ENCODE results near the gene IL4R. TPM values are rescaled to one million over a fixed set of nuclear protein-coding genes. Genes with fewer than 3 reads are reported as not detected.

Gene IL4R
- total RNA-seq, 1 donor from 2014 or later = 6.8 TPM

DNA sequence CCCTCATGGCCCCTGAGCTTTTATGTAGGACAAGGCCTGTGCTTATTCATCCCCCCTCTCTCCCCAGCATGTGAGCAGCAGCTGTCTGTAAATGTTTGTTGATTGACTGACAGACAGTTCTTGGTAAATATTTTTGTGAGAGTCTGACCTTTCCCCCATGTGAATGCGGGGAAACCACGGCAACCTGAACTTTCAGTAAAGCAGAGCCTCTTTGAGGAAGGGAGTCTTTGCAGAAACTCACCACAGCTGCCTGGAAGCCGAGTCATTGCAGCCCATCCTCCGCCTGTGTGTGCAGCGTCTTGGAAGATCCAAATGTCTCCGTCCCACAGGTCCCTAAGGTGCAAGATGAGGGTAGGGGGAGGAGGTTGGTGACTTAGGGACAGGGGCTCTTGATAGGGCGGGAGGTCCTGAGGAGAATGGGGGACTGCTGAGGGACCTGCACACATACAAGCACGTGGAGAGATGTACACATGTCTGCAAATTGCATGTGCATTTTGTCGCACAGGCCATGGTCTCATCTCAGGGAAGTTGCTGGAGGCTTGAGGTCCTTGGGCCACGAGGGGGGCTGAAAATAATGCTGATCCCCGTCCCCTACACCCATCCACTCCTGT, 65.2 kb downstream of the IL4R start:
- Mint-ChIP-seq H3K27me3 (ENCODE audit: low read depth) (peaks cover 8% of the 10 kb centered on the region), H3K4me1 (no peaks in the 10 kb centered on the region), H3K27ac (no peak overlapping the region), H3K9me3 (peaks cover under 1% of the 10 kb centered on the region), H3K36me3 (no peaks in the 10 kb centered on the region), H3K4me3 (no peak overlapping the region)
- DNase-seq (ENCODE audit: low spot score in 2 of 2, unreplicated experiment in 2 of 2) = no peak
- TF ChIP-seq, protein P1, sequence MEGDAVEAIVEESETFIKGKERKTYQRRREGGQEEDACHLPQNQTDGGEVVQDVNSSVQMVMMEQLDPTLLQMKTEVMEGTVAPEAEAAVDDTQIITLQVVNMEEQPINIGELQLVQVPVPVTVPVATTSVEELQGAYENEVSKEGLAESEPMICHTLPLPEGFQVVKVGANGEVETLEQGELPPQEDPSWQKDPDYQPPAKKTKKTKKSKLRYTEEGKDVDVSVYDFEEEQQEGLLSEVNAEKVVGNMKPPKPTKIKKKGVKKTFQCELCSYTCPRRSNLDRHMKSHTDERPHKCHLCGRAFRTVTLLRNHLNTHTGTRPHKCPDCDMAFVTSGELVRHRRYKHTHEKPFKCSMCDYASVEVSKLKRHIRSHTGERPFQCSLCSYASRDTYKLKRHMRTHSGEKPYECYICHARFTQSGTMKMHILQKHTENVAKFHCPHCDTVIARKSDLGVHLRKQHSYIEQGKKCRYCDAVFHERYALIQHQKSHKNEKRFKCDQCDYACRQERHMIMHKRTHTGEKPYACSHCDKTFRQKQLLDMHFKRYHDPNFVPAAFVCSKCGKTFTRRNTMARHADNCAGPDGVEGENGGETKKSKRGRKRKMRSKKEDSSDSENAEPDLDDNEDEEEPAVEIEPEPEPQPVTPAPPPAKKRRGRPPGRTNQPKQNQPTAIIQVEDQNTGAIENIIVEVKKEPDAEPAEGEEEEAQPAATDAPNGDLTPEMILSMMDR (IDR thresholded peaks at IDR 0.05; ENCODE audit: unreplicated experiment) = no peak

DNA sequence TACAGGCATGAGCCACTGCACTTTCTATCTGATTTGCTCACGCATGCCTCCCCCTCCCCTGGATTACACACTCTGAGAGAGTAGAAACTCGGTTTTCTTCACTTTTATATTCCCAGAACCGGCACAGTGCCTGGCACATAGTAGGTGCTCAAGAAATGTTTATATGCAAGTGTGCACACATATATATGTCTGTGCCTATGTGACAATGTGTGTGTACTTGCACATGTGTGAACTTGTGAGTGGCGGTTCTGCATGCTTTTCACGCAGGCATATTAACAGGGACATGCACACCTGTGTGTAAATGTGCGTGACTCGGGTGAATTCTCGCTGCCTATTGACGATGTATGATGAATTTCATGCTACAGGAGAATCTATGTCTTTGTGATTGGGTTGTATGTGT, 66.1 kb downstream of the IL4R start:
- Mint-ChIP-seq H3K27ac (no peak overlapping the region), H3K9me3 (peaks cover 10% of the 10 kb centered on the region), H3K36me3 (no peaks in the 10 kb centered on the region), H3K4me1 (no peaks in the 10 kb centered on the region), H3K27me3 (ENCODE audit: low read depth) (peaks cover 14% of the 10 kb centered on the region), H3K4me3 (no peak overlapping the region)
- TF ChIP-seq, protein P1 (IDR thresholded peaks at IDR 0.05; ENCODE audit: unreplicated experiment) = no peak
- DNase-seq (ENCODE audit: low spot score in 2 of 2, unreplicated experiment in 2 of 2) = no peak

DNA sequence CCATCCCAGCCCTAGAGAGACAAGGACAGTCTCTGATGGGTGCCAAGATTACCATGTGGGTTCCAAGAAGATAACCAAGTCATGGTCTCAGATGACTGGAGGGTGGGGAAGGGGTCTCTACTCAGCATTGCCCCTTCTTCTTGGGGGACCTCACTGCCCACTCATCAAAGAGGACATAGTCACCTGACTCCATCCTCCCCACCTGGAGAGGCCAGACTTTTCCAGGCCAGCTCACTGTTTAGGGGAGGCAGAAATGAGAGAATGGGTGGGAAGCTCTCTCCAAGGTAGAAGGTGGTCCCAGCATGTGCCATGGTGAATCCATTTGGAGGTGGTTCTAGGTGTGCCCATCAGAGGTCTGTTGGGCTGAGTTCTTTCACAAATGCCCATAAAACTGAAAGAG, 67.5 kb downstream of the IL4R start:
- TF ChIP-seq, protein P1 (IDR thresholded peaks at IDR 0.05; ENCODE audit: unreplicated experiment) = no peak
- no peak for DNase-seq (ENCODE audit: low spot score in 2 of 2, unreplicated experiment in 2 of 2)
- H3K9me3 Mint-ChIP-seq = peaks cover 12% of the 10 kb centered on the region
- H3K4me1 Mint-ChIP-seq = no peaks in the 10 kb centered on the region
- no peaks in the 10 kb centered on the region for H3K36me3 Mint-ChIP-seq
- H3K4me3 Mint-ChIP-seq = no peak overlapping the region
- peaks cover 14% of the 10 kb centered on the region for H3K27me3 Mint-ChIP-seq (ENCODE audit: low read depth)
- H3K27ac Mint-ChIP-seq = no peak overlapping the region

DNA sequence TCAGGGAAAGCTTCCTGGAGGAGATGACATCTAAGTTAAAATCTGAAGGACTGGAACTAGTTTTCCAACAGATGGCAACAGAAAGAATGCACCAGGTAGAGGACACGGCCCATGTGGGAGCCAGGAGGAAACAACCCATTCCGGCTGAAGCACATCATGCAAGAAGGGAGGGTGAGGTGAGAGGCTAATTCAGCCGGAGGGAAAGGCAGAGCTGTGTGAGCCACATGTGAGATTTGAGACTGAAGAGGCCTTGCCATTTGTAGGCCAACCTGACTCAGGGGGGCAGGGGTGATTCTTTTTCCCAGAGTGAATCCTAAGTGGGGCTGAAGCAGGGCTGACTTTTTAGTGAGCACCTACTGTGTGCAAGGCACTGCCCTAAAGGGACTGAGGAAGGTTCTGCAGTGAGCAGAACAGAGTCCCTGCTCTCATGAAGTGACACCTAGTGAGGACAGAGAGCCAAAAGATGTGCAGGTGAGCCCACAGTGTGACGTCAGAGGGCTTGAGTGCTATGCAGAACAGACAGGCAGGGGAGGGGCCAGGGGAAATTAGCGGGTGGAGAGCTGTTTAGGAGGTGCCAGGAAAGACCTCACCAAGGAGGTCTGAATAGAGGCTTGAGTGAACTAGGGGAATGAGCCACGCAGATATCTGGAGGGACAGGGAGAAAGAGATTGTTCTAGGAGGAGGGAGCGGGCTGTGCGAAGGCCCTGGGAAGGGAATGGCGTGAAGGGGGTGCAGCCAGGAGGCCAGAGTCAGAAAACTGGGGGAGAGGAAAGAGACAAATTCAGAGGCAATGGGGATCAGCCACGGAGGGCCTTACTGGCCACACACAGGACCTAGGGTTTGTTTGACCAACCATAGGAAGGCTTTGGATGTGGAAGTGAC, 68.4 kb downstream of the IL4R start:
- Mint-ChIP-seq H3K4me3 (no peak overlapping the region), H3K27ac (no peak overlapping the region), H3K9me3 (peaks cover 20% of the 10 kb centered on the region), H3K36me3 (no peaks in the 10 kb centered on the region), H3K4me1 (no peaks in the 10 kb centered on the region), H3K27me3 (ENCODE audit: low read depth) (peaks cover 17% of the 10 kb centered on the region)
- no peak for DNase-seq (ENCODE audit: low spot score in 2 of 2, unreplicated experiment in 2 of 2)
- TF ChIP-seq, protein P1 (IDR thresholded peaks at IDR 0.05; ENCODE audit: unreplicated experiment) = no peak

DNA sequence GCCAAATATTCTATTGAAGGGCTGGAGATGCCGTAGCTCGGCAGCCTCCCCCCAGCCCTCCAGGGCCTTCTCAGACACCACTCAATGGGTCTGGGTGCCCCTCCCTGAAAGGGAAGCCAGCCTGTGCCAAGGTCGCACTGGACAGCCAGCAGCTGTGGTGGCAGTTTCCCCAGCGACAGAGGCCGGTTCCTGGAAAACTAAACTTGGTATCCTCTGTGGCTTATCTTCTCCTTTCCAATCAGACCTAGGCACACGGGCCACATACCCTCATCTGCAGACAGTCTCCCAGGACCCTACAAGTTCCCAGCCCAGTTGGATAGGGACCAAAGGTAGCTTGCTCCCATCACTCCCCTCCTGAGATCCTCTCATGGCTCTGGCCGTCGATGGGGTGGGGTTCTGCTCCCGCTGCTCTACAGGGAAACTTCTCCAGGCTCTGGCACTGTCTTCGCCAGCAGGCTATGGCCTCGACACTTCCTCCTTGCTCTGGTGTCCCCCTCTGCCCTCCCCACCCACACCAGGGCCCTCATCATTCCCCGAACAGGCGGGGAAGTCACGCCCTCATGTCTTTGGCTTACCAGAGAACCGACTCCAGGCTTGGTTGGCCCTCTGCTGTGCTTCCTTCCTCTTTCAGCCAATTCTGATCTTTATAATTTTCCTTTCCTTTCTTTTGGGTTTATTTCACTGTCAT, 69.9 kb downstream of the IL4R start:
- Mint-ChIP-seq H3K4me3 (no peak overlapping the region), H3K9me3 (peaks cover 20% of the 10 kb centered on the region), H3K27me3 (ENCODE audit: low read depth) (peaks cover 22% of the 10 kb centered on the region), H3K4me1 (no peaks in the 10 kb centered on the region), H3K36me3 (no peaks in the 10 kb centered on the region), H3K27ac (no peak overlapping the region)
- no peak for DNase-seq (ENCODE audit: low spot score in 2 of 2, unreplicated experiment in 2 of 2)
- TF ChIP-seq, protein P1 (IDR thresholded peaks at IDR 0.05; ENCODE audit: unreplicated experiment) = no peak
